PFSK-1 (cell line): ENCODE results near the gene SPIRE2.

Experiments
- POLR2AphosphoS5 ChIP-seq: IDR thresholded peaks from 2 replicates; pipeline ENCODE4 v1.6.1; 2012; ENCODE audit warnings: low read depth, mild to moderate bottlenecking, control low read depth, low read length, moderate library complexity
- REST ChIP-seq, 2 experiments: IDR thresholded peaks; 2 replicates each; pipeline versions ENCODE4 v1.6.1 to v1.8.0; 2011 to 2012; ENCODE audit warnings: low read depth in 2 of 2, low read length in 2 of 2, control low read depth in 1 of 2, inconsistent platforms in 1 of 2, mild to moderate bottlenecking in 1 of 2, moderate library complexity in 1 of 2; ENCODE audit not compliant: insufficient read depth in 1 of 2

- TF ChIP-seq POLR2AphosphoS5, result no peak
- TF ChIP-seq REST (IDR thresholded peaks at IDR 0.05; ENCODE audit: insufficient read depth in 1 of 2, low read depth in 2 of 2, low read length in 2 of 2), result no peak
Measured at GRCh38 chr16:89829630-89830437, 1.6 kb downstream of the SPIRE2 start.
